T-helper 2 cell (primary cell): ENCODE data around the gene UBAP1.
A peak's percentile ranks its signal among the peaks of the same experiment; 100 is the strongest.
"Not testable (repeated sequence)": the region's sequence is repeated elsewhere in the genome, so short reads cannot be mapped to it uniquely, and the experiment has no call there.

ENCODE experiments used
- DNase-seq, 5 experiments: peaks; one replicate each; pipeline versions ENCODE4 v3.0.0 to v3.0.0-alpha.2; 2012 to 2022

UBAP1 gene

DNA sequence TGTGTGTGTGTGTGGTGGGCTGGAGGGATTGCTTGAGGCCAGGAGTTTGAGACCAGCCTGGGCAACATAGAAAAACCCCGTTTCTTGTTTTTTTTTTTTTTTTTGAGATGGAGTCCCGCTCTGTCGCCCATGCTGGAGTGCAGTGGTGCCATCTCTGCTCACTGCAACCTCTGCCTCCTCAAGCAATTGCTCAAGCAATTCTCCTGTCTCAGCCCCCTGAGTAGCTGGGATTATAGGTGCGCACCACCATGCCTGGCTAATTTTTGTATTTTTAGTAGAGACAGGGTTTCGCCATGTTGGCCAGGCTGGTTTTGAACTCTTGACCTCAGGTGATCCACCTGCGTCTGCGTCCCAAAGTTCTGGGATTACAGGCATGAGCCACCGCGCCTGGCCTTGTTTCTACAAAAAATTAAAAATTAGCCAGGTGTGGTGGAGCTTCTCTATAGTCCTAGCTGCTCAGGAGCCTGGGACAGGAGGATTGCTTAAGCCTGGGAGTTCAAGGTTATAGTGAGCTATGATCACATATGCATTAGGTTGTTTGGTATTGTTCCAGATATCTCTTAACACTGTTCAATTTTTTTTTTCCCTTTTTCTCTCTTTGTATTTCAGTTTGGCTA lies 47.4 kb downstream of the UBAP1 start:
- not testable (repeated sequence) for DNase-seq

DNA sequence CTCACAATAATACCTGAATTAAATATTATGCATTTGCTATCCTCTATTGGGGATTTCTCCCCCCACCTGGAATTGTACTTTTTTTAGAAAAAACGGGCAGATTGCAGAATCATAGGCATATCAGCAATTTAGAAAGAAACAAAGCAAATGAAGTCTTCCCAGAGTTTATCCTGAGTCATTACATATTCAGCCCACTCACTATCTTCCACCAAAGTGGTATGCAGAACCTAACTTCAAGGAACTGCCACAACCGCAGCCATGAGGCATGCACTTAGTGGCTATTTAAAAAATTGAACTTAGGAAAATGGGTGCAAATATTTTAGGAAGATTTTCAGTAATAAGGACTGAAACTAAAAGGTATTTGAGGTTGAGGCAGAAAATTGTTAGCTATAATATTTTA lies 48.6 kb downstream of the UBAP1 start:
- no peak for DNase-seq

DNA sequence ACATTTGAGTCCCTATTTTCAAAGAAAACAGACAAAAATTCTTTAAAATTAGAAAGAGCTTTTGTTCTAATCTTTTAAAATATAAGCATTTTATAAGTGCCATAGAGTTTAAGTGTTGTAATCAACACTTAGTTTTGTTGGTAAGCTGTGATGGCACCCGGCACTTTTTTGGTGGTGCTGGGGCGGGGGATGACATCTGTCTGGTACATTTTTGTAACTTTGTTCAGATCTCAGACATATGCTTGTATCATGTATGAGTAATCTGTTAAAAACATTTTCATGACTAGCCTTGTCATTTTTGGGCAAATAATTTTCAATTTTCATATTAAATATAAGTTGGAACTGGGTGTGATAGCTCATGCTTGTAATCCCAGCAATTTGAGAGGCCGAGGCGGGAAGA lies 51.7 kb downstream of the UBAP1 start:
- DNase-seq, result no peak

DNA sequence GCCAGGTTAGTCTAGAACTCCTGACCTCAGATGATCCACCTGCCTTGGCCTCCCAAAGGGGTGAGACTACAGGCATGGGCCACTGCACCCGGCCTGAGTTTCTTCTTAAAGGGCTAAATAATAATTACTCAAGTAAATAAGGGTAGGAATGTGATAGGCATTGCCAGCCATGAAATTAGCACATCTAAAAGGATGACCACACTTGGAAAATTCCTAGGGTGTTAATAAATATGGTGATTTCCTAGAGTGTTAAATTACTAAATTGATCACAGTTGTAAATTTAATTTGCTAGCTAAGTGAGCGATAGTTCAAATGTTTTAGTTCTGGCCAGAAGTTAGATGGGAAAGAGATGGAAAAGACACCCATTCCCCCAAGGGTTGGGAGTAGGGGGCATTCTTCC lies 53.4 kb downstream of the UBAP1 start:
- DNase-seq, result no peak

DNA sequence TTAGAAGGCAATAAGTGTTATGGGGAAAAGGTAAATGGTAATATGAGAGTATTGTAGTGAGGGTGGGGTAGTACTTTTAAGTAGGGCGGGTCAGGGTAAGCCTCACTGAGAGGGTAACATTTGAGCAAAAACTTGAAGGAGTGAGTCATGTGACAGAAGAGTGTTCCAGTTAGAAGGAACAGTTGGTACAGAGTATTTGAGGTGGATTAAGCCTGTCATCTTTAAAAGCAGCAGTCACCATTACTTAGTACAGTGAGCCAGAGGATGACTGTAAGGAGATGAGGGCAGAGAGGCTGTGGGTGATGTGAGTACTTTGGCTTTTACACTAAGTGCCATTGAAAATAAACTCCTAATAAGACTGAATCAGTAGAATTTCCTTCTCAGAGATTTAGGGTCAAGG lies 54.8 kb downstream of the UBAP1 start:
- DNase-seq, result no peak

DNA sequence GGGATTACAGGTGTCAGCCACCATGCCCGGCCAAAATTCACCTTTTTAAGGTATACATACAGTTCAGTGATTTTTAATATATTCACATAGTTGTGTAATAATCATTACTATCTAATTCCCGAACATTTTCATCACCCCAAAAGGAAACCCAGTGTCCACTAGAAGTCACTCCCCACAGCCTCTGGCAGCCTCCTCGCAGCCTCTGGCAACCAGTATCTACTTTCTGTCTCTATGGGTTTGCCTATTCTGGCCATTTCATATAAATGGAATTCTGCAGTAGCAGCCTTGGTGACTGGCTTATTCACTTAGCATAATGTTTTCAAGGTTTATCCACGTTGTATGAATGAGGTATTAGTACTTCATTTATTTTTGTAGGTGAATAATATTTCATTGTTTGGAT lies 59.0 kb downstream of the UBAP1 start:
- no peak for DNase-seq

DNA sequence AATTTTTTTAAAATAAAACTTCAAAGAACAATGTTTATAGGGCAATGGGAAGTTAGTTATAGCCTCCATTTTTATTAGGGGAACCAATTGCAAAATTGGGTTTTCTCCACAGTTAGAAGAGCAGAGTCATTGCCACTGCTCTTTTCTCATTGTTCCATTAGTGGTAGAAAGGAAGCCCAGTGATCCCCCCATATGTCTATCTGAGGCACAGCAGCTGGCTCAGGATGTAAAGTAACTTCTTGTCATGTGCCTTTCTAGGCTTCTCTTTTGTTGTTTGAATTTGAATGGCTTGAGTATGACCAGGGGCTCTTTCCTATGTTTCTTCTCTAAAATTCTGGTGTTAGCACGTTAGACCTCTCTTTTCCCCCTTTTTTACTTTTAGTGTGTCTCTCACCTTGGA lies 61.2 kb downstream of the UBAP1 start:
- no peak for DNase-seq

DNA sequence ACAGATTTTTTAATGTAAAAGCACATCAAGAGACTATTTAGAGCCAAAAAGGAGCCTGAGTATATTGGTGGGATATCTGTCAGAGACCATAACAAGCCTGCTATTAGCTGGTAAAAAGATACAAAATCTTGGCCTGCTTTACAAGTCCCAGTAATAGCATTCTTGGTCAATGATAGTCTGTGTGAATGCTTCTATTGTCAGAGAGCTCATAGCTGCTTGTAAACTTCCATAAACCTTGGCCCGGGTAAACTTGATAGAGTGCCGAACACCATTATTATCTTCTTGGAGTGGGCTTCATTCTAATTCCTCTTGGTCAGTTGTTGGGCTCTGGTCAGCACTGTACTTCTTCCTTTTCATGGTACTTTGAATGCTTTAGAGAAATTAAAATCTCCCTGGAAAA lies 64.0 kb downstream of the UBAP1 start:
- no peak for DNase-seq

DNA sequence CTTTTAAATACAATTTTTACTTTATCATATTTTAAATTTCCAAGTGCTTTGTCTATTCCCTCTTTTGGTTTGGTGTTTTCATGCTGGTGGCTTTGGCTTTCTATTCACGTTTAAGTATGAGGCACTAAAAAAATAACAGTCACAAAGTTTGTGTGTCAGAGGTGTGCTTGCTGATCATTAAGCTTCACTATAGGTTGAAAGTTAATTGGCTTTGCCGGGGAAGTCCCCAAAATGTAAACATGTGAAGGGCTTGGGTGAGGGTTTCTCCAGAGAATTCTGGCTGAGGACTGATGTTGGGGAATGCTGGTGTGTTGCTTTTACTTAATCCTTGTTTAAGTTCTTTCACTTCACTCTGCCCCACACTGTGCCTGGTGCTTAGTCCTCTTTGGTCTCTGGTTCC lies 66.4 kb downstream of the UBAP1 start:
- not testable (repeated sequence) for DNase-seq

DNA sequence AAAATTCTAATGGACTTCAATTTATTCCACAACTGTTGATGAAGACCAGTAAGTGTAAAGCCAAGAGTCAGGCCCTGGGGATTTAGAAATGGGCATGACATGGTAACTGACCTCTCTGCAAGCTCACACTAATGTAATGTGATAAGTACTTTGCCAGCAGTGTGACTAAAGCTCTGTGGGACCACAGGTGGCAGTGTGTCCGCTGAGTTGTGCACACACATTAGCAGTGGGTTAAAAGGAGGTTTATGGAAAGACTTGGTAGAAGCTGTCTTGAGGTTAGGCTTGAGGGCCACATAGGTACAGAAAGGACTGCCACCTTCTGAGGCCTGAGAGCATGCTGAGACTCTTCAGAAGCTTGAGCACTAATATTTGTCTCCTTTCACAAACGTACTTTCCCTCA lies 67.6 kb downstream of the UBAP1 start:
- DNase-seq, result no peak

DNA sequence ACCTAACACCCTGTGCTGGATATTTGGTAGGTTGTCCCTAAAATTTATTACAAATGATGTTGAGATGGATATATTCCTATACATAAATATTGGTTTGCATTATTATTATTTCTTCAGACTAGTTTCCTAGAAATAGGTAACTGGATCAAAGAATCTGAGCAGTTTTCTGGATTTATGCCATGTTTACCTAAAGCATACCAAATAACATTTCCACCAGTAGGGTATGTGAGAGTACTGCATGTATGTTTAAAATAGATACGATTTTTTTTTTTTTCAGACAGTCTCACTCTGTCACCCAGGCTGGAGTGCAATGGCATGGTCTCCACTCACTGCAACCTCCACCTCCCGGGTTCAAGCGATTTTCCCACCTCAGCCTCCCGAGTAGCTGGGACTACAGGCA lies 68.9 kb downstream of the UBAP1 start:
- not testable (repeated sequence) for DNase-seq

DNA sequence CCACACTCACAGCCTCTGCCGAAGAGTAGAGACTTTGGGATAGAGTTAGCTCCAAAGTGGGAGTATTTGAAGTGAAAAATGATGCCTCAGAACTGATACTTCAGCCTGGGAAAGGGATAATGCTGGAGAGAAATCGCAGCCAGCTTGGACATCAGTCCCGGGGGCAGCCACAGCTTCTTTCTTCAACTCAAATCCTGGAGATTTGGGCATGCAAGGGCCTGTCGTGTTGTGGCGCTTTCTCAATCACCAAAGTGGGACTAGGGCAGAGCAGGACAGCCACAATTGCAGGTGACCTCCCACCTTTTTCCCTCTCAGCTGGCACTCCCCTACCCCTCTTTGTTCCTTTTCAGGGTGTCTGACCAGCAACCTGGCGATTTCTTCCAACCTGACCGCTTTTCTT lies 70.4 kb downstream of the UBAP1 start:
- DNase-seq, result no peak

DNA sequence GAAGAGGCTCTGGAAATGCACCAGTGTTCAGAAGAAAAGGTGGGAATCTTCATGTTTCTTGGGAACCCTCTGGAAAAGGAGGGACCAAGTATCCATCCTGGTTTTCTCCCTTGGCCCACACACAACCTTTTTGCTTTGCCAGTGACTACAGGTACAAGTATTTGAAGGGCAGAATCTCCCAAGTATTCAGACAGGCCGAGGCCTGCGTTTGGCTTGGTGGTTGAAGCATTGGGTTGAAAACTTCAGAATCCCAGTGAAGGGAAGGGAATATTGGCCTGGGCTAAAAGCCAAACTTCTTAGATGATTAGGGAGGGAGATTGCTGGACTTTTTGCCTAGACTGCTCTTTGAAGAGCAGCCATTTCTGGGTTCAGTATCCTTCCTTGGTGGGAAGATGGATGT lies 71.9 kb downstream of the UBAP1 start:
- no peak for DNase-seq

DNA sequence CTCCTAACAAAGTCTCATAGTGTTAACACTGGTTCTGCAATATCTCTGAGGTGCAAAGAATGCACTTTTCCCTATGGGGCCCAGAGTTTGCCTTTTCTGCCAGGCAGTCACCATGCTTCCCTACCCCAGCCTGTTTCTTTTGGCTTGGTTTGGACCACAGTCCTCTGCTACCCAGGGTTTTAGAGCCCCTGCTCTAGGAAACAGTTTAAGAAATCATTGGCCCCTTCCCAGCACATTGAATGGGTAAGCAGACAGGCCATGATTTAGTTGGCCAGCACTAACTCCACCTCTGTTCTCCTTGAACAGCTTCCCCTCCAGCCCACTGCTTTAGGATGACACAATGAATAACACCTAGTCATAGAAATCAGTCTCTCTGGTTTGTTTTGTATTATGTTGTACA lies 73.2 kb downstream of the UBAP1 start:
- DNase-seq, result no peak

DNA sequence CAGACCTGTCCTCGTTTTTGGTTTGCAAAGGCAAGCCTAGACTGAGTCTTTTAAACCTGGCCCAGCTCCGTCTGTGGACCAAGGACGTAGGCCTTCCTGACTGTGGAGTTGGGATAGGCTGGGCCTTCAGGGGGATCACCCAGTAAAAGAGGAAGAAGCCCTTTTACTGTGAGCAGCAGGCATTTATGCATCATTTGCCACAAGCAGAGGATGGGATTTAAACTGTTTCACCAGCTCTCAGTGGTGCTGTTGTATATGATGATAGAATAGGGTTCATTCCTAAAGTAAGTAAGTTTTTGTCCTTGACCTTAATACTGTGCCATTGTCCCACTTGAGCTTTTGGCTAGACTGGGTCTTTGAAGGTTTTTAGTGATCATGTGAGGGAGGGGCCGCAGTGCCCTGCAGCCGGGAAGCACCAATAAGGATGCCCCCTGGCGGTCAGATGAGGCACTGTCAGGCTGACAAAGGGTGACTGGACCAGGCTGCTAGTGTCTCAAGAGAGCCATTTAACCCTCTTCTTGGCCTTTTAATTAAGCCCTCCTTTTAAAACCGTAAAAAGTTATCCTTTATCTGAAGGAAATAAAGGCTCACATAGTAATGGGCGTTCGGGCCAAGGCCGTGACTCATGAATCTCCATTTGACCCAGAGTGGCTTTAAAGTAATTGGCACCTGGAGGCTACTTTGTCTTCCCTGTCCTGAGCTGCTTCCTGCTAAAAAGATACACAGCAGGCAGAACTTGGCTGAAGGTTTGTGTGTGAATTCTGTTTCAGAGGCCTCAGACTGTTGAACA lies 74.0 kb downstream of the UBAP1 start:
- peak; percentile 29 to 52 (median 40) for DNase-seq

DNA sequence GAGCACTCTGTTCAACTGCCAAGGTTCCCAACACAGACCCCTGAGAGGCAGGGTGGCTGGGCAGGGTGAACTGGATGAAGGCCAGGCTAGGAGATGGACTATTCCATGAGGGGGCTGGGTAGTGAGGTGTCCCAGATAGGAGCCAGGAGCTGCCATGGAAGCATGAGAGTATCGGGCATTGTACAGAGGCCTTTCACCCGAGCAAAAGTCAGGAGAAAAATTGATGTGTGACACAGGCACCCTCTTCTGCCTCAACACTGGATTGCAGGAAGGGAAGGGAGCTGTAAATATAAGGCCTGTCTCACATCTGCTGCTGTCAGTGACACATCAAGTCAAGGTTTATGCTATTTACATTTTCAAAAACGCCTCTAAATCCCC lies 74.6 kb downstream of the UBAP1 start:
- DNase-seq, result peak in 1 of 5 experiments; percentile 11

DNA sequence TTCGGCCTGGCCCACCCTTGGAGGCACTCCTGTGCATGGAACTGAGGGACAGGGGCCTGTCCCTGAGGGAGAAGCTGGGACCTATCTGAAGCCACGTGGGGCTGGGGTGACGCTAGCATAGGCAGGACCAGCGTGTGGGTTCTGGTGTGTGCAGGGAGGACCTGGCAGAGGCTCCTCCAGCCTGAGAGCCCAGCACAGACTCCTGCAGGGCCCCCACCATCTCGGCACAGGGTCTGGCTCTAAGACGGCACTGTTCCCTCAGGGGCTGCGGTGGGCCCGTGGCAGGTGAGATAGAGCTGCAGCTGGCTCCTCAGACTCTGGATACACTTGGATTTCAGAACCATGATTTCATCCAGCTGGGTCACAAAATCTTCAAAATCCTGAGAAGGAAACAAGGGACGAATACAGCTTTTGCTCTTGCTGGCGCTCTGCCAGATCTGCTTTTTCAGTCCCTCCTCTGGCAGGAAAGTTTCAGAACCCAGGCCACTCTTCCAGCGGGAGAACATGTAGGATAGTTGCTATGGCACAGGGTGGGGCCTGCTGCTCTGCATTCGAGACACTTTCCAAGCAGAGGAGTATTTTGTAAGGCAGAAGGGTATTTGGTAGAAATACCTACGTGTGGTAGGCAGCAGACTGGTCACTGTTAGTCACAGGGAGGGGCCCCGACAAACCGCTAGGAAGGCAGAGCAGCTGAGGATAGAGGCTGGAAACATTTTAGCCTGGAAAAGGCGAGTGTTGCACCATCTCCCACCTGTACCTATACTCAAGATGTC lies 75.5 kb downstream of the UBAP1 start:
- no peak for DNase-seq

DNA sequence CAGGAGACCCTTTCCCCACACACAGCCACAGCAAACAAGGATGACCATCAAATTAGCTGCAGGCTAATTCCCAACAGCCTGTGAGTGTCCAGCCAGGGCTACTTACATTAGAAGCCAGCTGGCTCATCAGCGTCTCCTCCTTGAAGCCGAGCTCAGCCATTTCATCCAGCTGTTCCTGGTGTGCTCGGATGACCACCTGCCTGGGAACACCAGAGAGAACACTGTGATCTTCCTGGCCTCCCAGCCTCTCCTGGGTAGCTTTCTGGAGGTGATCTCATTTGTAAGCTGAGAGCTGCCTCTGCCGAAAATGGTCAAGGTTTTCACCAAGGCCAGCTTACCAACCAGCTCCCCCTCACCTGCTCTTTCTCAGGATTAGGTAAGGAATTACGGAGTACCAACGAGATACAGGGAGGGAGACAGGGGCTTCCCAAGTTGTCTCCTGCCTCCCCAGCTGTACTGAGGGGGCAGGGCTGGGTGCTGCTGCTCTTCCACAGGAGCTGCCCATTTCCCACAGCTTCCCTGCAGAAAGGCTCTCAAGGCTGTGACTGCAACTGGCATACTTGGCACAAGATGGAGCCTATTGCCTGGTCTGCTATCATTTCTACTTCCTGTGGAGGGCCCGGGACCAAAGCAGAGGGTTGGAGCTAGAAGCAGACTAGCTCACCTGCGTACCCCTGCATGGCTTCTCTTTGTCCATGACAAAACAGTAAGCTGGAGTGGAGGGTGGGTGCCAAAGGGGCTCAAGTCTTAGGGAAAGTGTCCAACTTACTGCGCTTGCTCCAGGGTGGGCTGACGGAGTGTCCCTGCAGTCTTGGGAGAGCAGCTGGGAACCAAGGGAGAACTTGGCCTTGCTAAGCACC lies 76.4 kb downstream of the UBAP1 start:
- no peak for DNase-seq

DNA sequence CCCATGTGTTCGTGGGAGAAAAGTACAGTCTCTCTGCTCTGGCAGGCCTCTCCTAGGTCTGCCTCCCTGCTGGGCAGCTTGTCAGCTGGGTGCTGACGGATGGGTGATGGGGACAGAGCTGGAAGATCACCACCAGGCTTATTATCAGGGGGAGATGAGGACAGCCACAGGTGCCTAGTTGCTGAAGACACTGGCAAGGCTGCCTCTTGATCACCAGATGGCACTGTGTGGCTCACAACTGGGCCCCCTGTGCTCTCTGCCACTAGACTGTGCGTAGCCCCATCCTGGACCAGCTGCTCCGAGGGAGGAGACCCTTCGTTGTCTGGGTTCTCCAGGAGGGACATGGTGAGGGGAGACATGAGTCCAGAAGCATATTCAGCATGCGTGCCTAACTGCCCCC lies 77.3 kb downstream of the UBAP1 start:
- DNase-seq, result peak in 1 of 5 experiments; percentile 24

DNA sequence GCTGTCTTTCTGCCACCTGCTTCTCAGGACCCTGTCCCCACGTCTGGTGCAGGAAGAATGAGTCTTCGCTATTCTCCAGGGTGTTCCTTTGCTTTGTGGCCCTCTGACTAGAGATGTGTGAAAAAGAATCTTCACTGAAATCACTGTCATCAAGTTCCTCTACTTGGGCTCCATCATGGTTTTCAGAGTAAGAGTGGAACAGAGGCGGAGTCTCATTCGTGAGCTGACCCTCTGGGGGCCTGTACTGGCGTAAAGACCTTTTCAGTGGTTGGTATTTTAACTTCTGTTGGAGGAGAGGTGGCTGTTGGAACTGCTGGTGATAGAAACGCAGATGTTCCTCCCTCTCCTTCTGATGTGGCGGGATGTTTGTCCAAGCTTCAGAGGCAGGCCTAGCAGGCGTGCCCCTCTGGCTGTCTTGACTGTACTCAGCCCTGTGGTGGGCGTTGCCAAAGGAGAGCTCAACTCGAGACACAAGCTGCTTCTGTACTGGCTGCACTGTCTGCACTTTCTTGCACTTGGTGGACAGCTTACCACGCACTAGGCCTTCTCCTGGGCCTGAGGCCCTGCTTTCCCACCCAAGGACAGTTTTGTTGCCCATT lies 78.2 kb downstream of the UBAP1 start:
- no peak for DNase-seq

DNA sequence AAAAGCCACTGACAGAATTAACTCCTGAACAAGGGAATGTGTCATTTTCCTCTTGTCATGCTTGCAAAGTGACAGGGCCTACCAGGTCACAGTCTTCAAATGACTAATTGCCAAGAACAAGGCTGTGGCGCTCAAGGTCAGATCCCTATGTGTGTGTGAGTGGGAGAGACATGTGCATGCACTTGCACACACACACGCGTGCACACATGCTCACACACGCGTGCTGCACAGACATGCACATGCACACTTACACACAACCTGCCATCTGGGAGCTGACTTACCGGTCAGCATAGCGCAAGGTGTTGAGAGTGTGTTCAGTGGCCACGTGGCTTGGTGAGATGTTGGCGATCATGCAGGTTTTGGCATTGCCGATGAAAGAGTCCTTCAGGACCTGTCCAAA lies 80.5 kb downstream of the UBAP1 start:
- no peak for DNase-seq

DNA sequence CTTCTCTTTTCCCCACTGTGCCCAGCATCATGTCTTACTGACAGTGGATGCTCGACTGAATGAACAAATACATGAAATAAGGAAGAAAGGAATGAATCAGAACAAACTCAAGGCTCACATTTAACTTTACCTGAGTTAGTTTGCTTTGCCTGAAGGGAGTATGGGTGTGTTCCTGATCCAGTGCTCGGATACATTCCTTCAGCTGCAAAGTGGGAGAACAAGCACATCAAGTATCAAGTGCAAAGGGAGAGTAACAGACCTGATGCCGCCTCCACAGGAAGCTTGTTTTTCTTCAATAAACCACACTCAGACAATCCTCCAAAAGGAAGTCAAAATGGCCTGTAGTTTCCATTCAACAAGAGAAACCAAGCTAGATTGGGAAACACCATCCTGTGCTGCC lies 84.1 kb downstream of the UBAP1 start:
- DNase-seq, result no peak

DNA sequence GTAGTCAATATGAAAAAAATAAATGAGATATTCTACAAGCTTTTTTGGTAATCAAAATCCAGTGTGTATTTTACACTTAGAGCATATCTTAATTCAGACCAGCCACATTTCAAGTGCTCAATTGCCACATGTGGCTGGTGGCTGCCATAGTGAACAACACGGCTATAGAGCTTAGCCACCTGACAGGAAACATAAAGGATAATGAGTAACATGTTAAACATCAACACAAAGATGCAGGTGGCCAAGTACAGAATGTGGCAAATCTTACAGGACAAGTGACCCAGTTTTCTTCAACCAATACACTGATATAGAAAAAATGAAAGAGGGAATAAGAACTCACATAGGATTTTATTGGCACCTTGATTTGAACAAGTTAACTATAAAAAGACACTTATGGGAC lies 88.8 kb downstream of the UBAP1 start:
- DNase-seq, result no peak
